ENCODE results near the gene FAM120AOS.

DNA sequence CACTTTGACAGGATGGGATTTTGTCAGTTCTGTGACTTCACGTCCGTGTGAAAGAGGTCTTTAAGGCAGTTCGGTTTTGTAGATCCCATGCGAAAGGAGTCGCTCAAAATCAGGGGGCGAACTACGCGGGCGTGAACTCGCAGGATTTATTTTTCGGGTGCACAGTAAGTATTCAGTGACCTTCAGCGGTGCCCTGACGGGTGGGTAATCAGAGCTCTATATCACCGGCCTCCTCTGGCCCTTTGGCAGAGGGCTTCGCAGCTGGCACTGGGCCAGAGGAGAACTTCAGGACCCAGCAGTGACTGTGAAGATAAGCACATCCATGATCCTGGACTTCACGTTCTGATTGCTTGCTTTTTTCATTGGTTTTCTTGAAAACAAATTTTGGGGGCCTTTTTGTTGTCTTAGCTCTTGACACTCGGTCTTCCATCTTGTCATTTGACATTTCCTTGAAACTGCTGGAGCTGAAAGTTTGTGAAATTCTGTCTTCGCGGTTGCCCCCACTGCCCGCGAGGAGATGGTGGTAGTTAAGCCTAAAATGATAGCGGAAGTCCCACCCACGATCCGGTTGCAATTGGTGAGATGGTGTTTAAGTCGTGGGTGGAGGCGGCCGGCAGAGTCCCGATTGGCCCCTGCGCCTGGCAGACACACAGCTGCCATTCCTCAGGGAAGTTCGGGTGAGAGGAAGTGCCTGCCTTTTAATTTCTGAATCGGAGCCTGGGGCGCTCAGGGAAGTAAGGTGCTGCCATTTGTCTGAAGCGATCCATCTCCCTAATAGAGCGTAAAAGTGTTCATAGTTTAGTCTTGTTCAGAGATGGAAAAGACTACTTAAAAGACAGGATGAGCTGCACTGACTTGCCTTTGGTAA lies at the start of gene FAM120AOS:
- TF ChIP-seq, protein P1, sequence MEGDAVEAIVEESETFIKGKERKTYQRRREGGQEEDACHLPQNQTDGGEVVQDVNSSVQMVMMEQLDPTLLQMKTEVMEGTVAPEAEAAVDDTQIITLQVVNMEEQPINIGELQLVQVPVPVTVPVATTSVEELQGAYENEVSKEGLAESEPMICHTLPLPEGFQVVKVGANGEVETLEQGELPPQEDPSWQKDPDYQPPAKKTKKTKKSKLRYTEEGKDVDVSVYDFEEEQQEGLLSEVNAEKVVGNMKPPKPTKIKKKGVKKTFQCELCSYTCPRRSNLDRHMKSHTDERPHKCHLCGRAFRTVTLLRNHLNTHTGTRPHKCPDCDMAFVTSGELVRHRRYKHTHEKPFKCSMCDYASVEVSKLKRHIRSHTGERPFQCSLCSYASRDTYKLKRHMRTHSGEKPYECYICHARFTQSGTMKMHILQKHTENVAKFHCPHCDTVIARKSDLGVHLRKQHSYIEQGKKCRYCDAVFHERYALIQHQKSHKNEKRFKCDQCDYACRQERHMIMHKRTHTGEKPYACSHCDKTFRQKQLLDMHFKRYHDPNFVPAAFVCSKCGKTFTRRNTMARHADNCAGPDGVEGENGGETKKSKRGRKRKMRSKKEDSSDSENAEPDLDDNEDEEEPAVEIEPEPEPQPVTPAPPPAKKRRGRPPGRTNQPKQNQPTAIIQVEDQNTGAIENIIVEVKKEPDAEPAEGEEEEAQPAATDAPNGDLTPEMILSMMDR (IDR thresholded peaks at IDR 0.05), result no peak
- peak in 1 of 2 donors; percentile 69 for TF ChIP-seq POLR2A (IDR thresholded peaks at IDR 0.05)
